Activated CD8-positive, alpha-beta memory T cell treated with anti-CD3 and anti-CD28 coated beads, Interleukin-2, amount 10 ng/mL, durations not matched to agents 7 days and 5 days (primary cell): ENCODE data around the gene HUS1B. TPM values are rescaled to one million over a fixed set of nuclear protein-coding genes. Genes with fewer than 3 reads are reported as not detected.

Experiments
- ATAC-seq: fragments of 150-1000 bp; cut with Tn5 transposase; one replicate; pipeline ENCODE4 v1.10.0; 2021; ENCODE audit warnings: moderate library complexity
- CTCF ChIA-PET: fragments of 350-600 bp; sonication (Branson Sonifier 250); formaldehyde crosslinking; loops from one replicate; lab custom pipeline; 2021; ENCODE audit warnings: antibody characterized with exemption; lab: Charles Lee
- DNase-seq: peaks from one replicate; pipeline ENCODE4 v3.0.0-alpha.2; 2020
- H3K27ac Mint-ChIP-seq: one replicate; pipeline ENCODE4 v1.8.0; 2021; ENCODE audit warnings: mild to moderate bottlenecking, mixed read lengths
- H3K27me3 Mint-ChIP-seq: one replicate; pipeline ENCODE4 v1.8.0; 2021; ENCODE audit warnings: mixed read lengths
- H3K36me3 Mint-ChIP-seq: one replicate; pipeline ENCODE4 v1.8.0; 2021; ENCODE audit warnings: mild to moderate bottlenecking, mixed read lengths
- H3K4me1 Mint-ChIP-seq: one replicate; pipeline ENCODE4 v1.8.0; 2021; ENCODE audit warnings: mixed read lengths
- H3K4me3 Mint-ChIP-seq: one replicate; pipeline ENCODE4 v1.8.0; 2021; ENCODE audit warnings: mild to moderate bottlenecking, moderate library complexity, mixed read lengths
- H3K9me3 Mint-ChIP-seq: one replicate; pipeline ENCODE4 v1.8.0; 2022; ENCODE audit warnings: low read depth, mixed read lengths
- total RNA-seq, 2 experiments: library from RNA; stranded (reverse); gene quantifications; one replicate each; pipeline ENCODE4 v1.2.3, GENCODE V29; 2021

HUS1B gene
- total RNA-seq, 2 experiments from 2014 or later: 1.2 to 1.9 TPM

GRCh38 chr6:606829-607379, 50.0 kb downstream of the HUS1B start:
- CTCF ChIA-PET: interaction anchor here (1.3 to 1.8 kb wide), 3 partner anchors 14 to 790 kb away, joined by 3 to 7 read pairs (median 6); no protein-coding TSS in a partner anchor
- peaks cover 19% of the 10 kb centered on the region for H3K36me3 Mint-ChIP-seq
- H3K9me3 Mint-ChIP-seq: no peaks in the 10 kb centered on the region
- no peaks in the 10 kb centered on the region for H3K27me3 Mint-ChIP-seq
- no peak for ATAC-seq
- peaks cover 13% of the 10 kb centered on the region for H3K4me1 Mint-ChIP-seq
- no peak for DNase-seq
- H3K4me3 Mint-ChIP-seq: no peak overlapping the region
- no peak overlapping the region for H3K27ac Mint-ChIP-seq

Other genes starting within 250 kb of the HUS1B start
- 10 to 100 TPM; 28.4 to 34.6 TPM for gene EXOC2, start 36.0 kb upstream of the HUS1B start, total RNA-seq